HepG2 (cell line): Measurements from ENCODE around the gene UBAP2L. TPM values are rescaled to one million over a fixed set of nuclear protein-coding genes. Genes with fewer than 3 reads are reported as not detected.

ENCODE experiments used
- IKZF5 ChIP-seq: IDR thresholded peaks from 2 replicates; pipeline ENCODE4 v1.6.1; 2018; ENCODE audit warnings: missing genetic modification reagents, mild to moderate bottlenecking, missing compliant biosample characterization
- RCOR2 ChIP-seq: IDR thresholded peaks from 2 replicates; pipeline ENCODE4 v1.6.1; 2016; ENCODE audit warnings: missing biosample characterization, missing genetic modification reagents
- REL ChIP-seq: sonication (generic); formaldehyde crosslinking; conservative IDR thresholded peaks from 2 replicates; pipeline ENCODE4 v1.8.0; 2022; ENCODE audit warnings: mild to moderate bottlenecking, missing genetic modification reagents, moderate library complexity
- TRAFD1 ChIP-seq: sonication (generic); formaldehyde crosslinking; IDR thresholded peaks from 2 replicates; pipeline ENCODE4 v1.5.1; 2020; ENCODE audit warnings: missing genetic modification reagents, mild to moderate bottlenecking, borderline replicate concordance
- TSC22D2 ChIP-seq: sonication (generic); formaldehyde crosslinking; IDR thresholded peaks from 2 replicates; pipeline ENCODE4 v1.5.1; 2020; ENCODE audit warnings: missing genetic modification reagents, mild to moderate bottlenecking, borderline replicate concordance
- ZNF256 ChIP-seq: sonication (generic); formaldehyde crosslinking; conservative IDR thresholded peaks from 2 replicates; pipeline ENCODE4 v1.4.0; 2020; ENCODE audit warnings: missing genetic modification reagents
- ZNF317 ChIP-seq: sonication (generic); formaldehyde crosslinking; IDR thresholded peaks from 2 replicates; pipeline ENCODE4 v1.5.0; 2020; ENCODE audit warnings: mild to moderate bottlenecking, missing genetic modification reagents
- ZNF33A ChIP-seq: sonication (generic); formaldehyde crosslinking; IDR thresholded peaks from 2 replicates; pipeline ENCODE4 v1.5.1; 2020; ENCODE audit warnings: missing genetic modification reagents, mild to moderate bottlenecking, moderate library complexity, borderline replicate concordance
- ZNF451 ChIP-seq: sonication (generic); formaldehyde crosslinking; IDR thresholded peaks from 2 replicates; pipeline ENCODE4 v1.5.0; 2020; ENCODE audit warnings: mild to moderate bottlenecking, missing genetic modification reagents
- ZNF496 ChIP-seq: sonication (generic); formaldehyde crosslinking; IDR thresholded peaks from 2 replicates; pipeline ENCODE4 v1.8.1; 2023; ENCODE audit warnings: mild to moderate bottlenecking, moderate library complexity, missing genetic modification reagents; ENCODE audit not compliant: insufficient replicate concordance
- ZNF597 ChIP-seq: sonication (generic); formaldehyde crosslinking; IDR thresholded peaks from 2 replicates; pipeline ENCODE4 v1.5.0; 2020; ENCODE audit warnings: missing genetic modification reagents
- ZNF780A ChIP-seq: sonication (generic); formaldehyde crosslinking; IDR thresholded peaks from 2 replicates; pipeline ENCODE4 v1.8.0; 2022; ENCODE audit warnings: mild to moderate bottlenecking, missing genetic modification reagents, moderate library complexity
- ZNF883 ChIP-seq: sonication (generic); formaldehyde crosslinking; IDR thresholded peaks from 2 replicates; pipeline ENCODE4 v1.5.1; 2020; ENCODE audit warnings: mild to moderate bottlenecking, missing genetic modification reagents; ENCODE audit errors: not compliant biosample characterization
- ZSCAN25 ChIP-seq: sonication (generic); formaldehyde crosslinking; IDR thresholded peaks from 2 replicates; pipeline ENCODE4 v1.8.0; 2022; ENCODE audit warnings: mild to moderate bottlenecking, missing genetic modification reagents
- polyA plus RNA-seq, 8 experiments: library from polyadenylated mRNA; depleted of rRNA in 3 of 8; stranded (reverse) in 7 of 8; unstranded in 1 of 8; fragments of >200 nt; fragmentation: Illumina TruSeq in 4 of 8; extraction: Trizol in 4 of 8; gene quantifications; 2 replicates each; pipeline versions ENCODE4 v1.2.1 to v1.2.3, GENCODE V29; 2011 to 2016; ENCODE audit warnings: low read depth in 4 of 8, missing spikeins in 1 of 8, mixed read lengths in 1 of 8; ENCODE audit not compliant: insufficient read depth in 1 of 8
- total RNA-seq, 5 experiments: library from RNA; depleted of rRNA; stranded (reverse); fragments of >200 nt; fragmentation: Illumina TruSeq; extraction: Trizol; gene quantifications; 2 replicates each; pipeline ENCODE4 v1.2.3, GENCODE V29; 2016; ENCODE audit warnings: low read depth in 1 of 5
- TF ChIP-seq, protein P1 (sequence below): sonication (generic); formaldehyde crosslinking; IDR thresholded peaks from 2 replicates; pipeline ENCODE4 v1.8.1; 2023; ENCODE audit warnings: missing genetic modification reagents, inconsistent platforms, borderline replicate concordance
- TF ChIP-seq, protein P2 (sequence below), 2 experiments: sonication (generic) in 1 of 2; formaldehyde crosslinking in 1 of 2; IDR thresholded peaks; 2 replicates each; pipeline versions ENCODE4 v1.4.0 to v1.6.1; 2018 to 2020; ENCODE audit warnings: missing genetic modification reagents in 2 of 2, borderline replicate concordance in 1 of 2, low read depth in 1 of 2, mild to moderate bottlenecking in 1 of 2, missing biosample characterization in 1 of 2
- TF ChIP-seq, protein P3 (sequence below): sonication (generic); formaldehyde crosslinking; IDR thresholded peaks from 2 replicates; pipeline ENCODE4 v1.8.1; 2023; ENCODE audit warnings: mild to moderate bottlenecking, inconsistent platforms, moderate library complexity, missing genetic modification reagents, borderline replicate concordance

The UBAP2L gene
- total and polyA plus RNA-seq, 2 of the 13 experiments (the other 11 are each of a cell fraction or from before 2014, with no cell fraction given) = 74.2 to 159 TPM

DNA sequence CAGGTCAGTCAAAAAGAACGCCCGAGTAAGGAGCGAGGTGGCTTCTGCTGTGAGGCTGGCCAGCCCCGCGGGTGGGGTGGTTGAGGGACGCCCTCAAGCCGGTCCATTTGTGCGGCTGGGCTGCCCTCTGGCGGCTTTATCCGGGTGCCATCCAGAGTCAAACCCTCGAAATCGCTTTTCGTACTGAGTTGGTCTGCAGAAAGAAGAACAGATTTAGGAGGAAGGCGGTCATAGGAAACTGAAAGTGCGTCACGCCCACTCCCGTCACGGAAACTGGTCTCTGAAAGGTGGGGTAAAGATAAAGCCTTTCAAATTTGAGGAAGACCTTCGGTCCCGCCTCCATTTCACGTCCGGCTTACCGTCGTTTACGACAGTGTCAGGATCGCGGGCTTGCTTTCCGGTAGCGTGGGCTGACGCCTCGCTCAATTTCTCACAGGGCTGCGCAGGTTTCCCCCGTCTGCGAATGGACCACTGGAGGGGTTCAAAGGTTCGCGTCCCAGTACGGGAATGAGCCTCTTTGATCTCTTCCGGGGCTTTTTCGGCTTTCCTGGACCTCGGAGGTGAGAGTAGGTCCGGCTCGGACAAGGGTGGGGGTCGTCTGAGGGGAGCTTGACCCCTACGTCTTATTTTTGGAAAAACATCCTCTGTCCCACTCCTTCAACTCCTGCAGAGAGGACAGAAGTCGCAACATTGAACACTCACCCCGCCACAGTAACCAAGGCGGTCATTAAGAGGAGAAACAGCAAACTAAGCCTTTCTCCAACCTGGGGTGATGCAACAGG is 51.7 kb downstream of the UBAP2L start, which contains the start of gene HAX1 (continued):
- TF ChIP-seq ZNF883 (no peak), ZNF597 (CRISPR knock-in tag) (no peak), ZSCAN25 (CRISPR knock-in tag) (no peak), IKZF5 (peak; percentile 84; the same call in 1 of the 2 replicates), REL (CRISPR knock-in tag) (0 out of 2 replicates have a peak, but pooled peaks have one; percentile 45), ZNF256 (CRISPR knock-in tag) (no peak), RCOR2 (peak; percentile 66), ZNF780A (CRISPR knock-in tag) (no peak; the same call in 1 of the 2 replicates), ZNF33A (CRISPR knock-in tag) (no peak; the same call in 1 of the 2 replicates), TSC22D2 (CRISPR knock-in tag) (peak; percentile 82; the same call in 1 of the 2 replicates), ZNF317 (CRISPR knock-in tag) (peak; percentile 77), ZNF451 (CRISPR knock-in tag) (no peak), ZNF496 (CRISPR knock-in tag) (no peak), TRAFD1 (CRISPR knock-in tag) (peak; percentile 92; the same call in 1 of the 2 replicates)
- TF ChIP-seq, protein P1, sequence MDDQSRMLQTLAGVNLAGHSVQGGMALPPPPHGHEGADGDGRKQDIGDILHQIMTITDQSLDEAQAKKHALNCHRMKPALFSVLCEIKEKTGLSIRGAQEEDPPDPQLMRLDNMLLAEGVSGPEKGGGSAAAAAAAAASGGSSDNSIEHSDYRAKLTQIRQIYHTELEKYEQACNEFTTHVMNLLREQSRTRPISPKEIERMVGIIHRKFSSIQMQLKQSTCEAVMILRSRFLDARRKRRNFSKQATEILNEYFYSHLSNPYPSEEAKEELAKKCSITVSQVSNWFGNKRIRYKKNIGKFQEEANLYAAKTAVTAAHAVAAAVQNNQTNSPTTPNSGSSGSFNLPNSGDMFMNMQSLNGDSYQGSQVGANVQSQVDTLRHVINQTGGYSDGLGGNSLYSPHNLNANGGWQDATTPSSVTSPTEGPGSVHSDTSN (CRISPR knock-in tag) = no peak
- TF ChIP-seq, protein P2, sequence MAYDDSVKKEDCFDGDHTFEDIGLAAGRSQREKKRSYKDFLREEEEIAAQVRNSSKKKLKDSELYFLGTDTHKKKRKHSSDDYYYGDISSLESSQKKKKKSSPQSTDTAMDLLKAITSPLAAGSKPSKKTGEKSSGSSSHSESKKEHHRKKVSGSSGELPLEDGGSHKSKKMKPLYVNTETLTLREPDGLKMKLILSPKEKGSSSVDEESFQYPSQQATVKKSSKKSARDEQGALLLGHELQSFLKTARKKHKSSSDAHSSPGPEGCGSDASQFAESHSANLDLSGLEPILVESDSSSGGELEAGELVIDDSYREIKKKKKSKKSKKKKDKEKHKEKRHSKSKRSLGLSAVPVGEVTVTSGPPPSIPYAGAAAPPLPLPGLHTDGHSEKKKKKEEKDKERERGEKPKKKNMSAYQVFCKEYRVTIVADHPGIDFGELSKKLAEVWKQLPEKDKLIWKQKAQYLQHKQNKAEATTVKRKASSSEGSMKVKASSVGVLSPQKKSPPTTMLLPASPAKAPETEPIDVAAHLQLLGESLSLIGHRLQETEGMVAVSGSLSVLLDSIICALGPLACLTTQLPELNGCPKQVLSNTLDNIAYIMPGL (CRISPR knock-in tag; IDR thresholded peaks at IDR 0.05; ENCODE audit: borderline replicate concordance in 1 of 2, low read depth in 1 of 2) = peak; percentile 82 to 90; a peak in 3 of 4 replicates
- TF ChIP-seq, protein P3, sequence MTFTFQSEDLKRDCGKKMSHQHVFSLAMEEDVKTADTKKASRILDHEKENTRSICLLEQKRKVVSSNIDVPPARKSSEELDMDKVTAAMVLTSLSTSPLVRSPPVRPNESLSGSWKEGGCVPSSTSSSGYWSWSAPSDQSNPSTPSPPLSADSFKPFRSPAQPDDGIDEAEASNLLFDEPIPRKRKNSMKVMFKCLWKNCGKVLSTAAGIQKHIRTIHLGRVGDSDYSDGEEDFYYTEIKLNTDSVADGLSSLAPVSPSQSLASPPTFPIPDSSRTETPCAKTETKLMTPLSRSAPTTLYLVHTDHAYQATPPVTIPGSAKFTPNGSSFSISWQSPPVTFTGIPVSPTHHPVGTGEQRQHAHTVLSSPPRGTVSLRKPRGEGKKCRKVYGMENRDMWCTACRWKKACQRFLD (CRISPR knock-in tag) = 0 out of 2 replicates have a peak, but pooled peaks have one; percentile 13
